Activated CD4-positive, alpha-beta T cell treated with anti-CD3 and anti-CD28 coated beads, Interleukin-2, amount 50 U/mL, for 4 hours (primary cell): ENCODE results near the gene DDI2.
"Not testable (repeated sequence)": the region's sequence is repeated elsewhere in the genome, so short reads cannot be mapped to it uniquely, and the experiment has no call there.

Experiments used
- DNase-seq, 2 experiments: peaks; one replicate each; pipeline ENCODE4 v3.0.0-alpha.2; 2020

The DDI2 gene

GRCh38 chr1:15617173-15618076 is at the start of gene DDI2:
DDI2 (plus strand) TSS chr1:15617458; CDS start chr1:15617671, 213 bp downstream.
- DNase-seq, result peak; percentile 92

GRCh38 chr1:15568387-15569073 is 48.7 kb upstream of the DDI2 start:
- DNase-seq, result no peak

GRCh38 chr1:15570861-15571260 is 46.4 kb upstream of the DDI2 start:
- no peak for DNase-seq

- DNase-seq, result no peak
These were observed 46.0 kb upstream of the DDI2 start for GRCh38 chr1:15571266-15571665.

GRCh38 chr1:15573477-15573876 is 43.8 kb upstream of the DDI2 start:
- no peak for DNase-seq

- no peak for DNase-seq
These were observed 42.5 kb upstream of the DDI2 start for GRCh38 chr1:15574741-15575140.

- DNase-seq, result no peak
These were observed 41.6 kb upstream of the DDI2 start for GRCh38 chr1:15575549-15576150.

GRCh38 chr1:15577691-15578090 is 39.6 kb upstream of the DDI2 start:
- no peak for DNase-seq

- peak; percentile 16 to 18 for DNase-seq
These were observed 38.2 kb upstream of the DDI2 start for GRCh38 chr1:15578921-15579682.

GRCh38 chr1:15579683-15580047 is 37.6 kb upstream of the DDI2 start:
- no peak for DNase-seq

GRCh38 chr1:15583016-15583706 is 34.1 kb upstream of the DDI2 start:
- DNase-seq, result no peak

- DNase-seq, result peak; percentile 52 to 57
These were observed 32.5 kb upstream of the DDI2 start, which contains the start of gene AGMAT for GRCh38 chr1:15584489-15585363. AGMAT (minus strand) TSS chr1:15585051; CDS start chr1:15584967, 84 bp downstream.

GRCh38 chr1:15592285-15592684 is 25.0 kb upstream of the DDI2 start:
- DNase-seq, result no peak

GRCh38 chr1:15595809-15596617 is 21.2 kb upstream of the DDI2 start:
- no peak for DNase-seq

- no peak for DNase-seq
These were observed 18.8 kb upstream of the DDI2 start for GRCh38 chr1:15598436-15598835.

- DNase-seq, result peak; percentile 89 to 90
These were observed 13.9 kb upstream of the DDI2 start for GRCh38 chr1:15603050-15603965.

GRCh38 chr1:15603966-15604282 is 13.3 kb upstream of the DDI2 start:
- not testable (repeated sequence) for DNase-seq

GRCh38 chr1:15604400-15604799 is 12.9 kb upstream of the DDI2 start:
- DNase-seq, result not testable (repeated sequence)
